NB4 (cell line): ENCODE data around the gene ZSCAN20.

Experiments
- DNase-seq: peaks from one replicate; pipeline ENCODE4 v3.0.0; 2010; ENCODE audit warnings: low read depth
- H3K4me3 ChIP-seq: one replicate; pipeline ENCODE4 v1.5.1; 2011; ENCODE audit warnings: mild to moderate bottlenecking, low read depth, low read length, moderate library complexity
- MYC ChIP-seq: IDR thresholded peaks from 2 replicates; pipeline ENCODE4 v1.6.1; 2011; ENCODE audit warnings: low read depth, low read length
- POLR2A ChIP-seq: IDR thresholded peaks from 2 replicates; pipeline ENCODE4 v1.6.1; 2011; ENCODE audit warnings: mild to moderate bottlenecking; ENCODE audit not compliant: insufficient read length; ENCODE audit errors: extremely low read depth
- TF ChIP-seq, protein P1 (sequence below): IDR thresholded peaks from 2 replicates; pipeline ENCODE4 v1.6.1; 2011; ENCODE audit warnings: low read depth, low read length
- TF ChIP-seq, protein P2 (sequence below): IDR thresholded peaks from one replicate; pipeline ENCODE4 v1.5.1; 2012; ENCODE audit warnings: low read depth, low read length

ZSCAN20 gene

DNA sequence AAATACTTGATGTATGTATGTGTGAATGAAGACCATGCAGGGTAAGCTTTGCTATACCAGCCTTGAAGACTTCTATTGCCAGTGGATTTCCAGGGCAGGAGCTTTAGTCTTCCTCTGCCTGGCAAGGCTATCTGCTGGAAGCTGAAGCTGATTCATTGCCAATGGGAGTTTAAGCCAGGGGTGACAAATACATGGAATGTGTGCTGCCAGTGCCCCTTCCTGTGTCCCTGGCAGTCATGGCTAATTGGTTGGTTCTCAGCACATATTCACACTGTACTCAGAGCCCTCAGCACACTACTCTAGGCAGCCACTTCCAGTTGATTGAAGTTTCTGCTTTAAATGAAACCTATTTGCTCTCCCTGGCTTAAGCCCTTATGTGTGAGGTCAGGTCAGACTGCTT is 1.5 kb downstream of the ZSCAN20 start:
- H3K4me3 ChIP-seq: no peak overlapping the region
- no peak for TF ChIP-seq MYC
- TF ChIP-seq, protein P1, sequence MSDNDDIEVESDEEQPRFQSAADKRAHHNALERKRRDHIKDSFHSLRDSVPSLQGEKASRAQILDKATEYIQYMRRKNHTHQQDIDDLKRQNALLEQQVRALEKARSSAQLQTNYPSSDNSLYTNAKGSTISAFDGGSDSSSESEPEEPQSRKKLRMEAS: no peak
- DNase-seq: no peak

DNA sequence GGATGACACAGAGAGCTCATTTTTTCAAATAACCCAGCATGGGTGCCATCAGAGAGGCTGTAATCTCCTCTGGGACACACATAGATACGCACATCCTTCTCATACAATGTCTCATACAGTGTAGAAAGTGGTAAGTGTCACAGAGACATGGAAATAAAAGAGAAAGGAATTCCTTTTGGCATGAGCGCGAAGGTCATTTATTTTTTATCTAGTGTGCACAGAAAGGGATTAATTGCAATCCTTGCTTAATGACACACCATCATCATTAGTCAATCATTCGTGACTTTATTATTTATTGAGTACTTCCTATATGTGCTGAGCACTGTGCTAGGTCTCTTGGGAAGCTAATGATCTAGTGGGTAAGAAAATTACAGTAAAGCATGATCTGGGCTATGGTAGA is 5.0 kb downstream of the ZSCAN20 start:
- TF ChIP-seq POLR2A: no peak
- TF ChIP-seq, protein P1: no peak
- no peak for TF ChIP-seq MYC
- TF ChIP-seq, protein P2, sequence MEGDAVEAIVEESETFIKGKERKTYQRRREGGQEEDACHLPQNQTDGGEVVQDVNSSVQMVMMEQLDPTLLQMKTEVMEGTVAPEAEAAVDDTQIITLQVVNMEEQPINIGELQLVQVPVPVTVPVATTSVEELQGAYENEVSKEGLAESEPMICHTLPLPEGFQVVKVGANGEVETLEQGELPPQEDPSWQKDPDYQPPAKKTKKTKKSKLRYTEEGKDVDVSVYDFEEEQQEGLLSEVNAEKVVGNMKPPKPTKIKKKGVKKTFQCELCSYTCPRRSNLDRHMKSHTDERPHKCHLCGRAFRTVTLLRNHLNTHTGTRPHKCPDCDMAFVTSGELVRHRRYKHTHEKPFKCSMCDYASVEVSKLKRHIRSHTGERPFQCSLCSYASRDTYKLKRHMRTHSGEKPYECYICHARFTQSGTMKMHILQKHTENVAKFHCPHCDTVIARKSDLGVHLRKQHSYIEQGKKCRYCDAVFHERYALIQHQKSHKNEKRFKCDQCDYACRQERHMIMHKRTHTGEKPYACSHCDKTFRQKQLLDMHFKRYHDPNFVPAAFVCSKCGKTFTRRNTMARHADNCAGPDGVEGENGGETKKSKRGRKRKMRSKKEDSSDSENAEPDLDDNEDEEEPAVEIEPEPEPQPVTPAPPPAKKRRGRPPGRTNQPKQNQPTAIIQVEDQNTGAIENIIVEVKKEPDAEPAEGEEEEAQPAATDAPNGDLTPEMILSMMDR: no peak
- H3K4me3 ChIP-seq: no peak overlapping the region
- no peak for DNase-seq

DNA sequence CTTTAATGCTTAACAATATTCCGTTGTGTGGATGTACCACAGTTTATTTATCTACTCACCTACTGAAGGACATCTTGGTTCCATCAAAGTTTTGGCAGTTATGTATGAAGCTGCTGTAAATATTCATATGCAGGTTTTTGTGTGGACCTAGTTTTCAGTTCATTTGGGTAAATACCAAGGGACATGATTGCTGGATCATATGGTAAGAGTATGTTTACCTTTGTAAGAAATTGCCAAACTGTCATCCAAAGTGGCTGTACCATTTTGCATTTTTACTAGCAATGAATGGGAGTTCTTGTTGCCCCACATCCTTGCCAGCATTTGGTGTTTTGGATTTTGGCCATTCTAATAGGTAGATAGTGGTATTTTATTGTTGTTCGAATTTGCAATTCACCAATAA is 10.0 kb downstream of the ZSCAN20 start:
- no peak overlapping the region for H3K4me3 ChIP-seq
- DNase-seq: no peak
- TF ChIP-seq, protein P2: no peak

DNA sequence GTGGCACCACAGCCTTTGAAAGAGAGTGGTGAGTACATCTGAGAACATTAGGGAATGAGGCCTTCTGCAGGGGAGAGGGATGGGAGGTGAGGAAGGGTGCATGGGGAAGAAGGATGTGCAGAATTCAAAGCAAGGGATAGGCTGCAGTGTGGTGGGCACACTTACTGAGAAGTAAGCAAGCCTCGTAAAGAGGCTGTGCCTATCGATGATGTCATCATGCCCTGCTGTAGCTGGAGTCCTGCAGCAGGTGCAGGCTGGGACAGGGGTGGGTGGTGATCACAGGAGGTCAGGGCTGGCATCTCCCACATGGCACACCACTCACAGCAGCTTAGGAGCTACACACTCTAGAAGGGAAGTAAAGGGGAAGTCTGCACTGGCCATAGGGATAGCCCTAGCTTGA is 16.2 kb downstream of the ZSCAN20 start:
- TF ChIP-seq, protein P1: no peak
- TF ChIP-seq MYC (no peak), POLR2A (no peak)
- TF ChIP-seq, protein P2: no peak
- H3K4me3 ChIP-seq: no peak overlapping the region
- DNase-seq: no peak

DNA sequence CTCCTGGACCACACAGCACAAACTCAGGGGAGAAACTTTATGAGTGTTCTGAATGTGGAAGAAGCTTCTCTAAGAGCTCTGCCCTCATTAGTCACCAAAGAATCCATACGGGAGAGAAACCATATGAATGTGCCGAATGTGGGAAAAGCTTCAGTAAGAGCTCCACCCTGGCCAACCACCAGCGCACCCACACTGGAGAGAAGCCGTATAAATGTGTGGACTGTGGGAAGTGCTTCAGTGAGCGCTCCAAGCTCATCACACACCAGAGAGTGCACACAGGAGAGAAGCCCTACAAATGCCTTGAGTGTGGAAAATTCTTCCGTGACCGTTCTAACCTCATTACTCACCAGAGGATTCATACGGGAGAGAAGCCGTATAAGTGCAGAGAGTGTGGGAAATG is 22.5 kb downstream of the ZSCAN20 start:
- DNase-seq: no peak
- no peak overlapping the region for H3K4me3 ChIP-seq
- TF ChIP-seq, protein P2: no peak
- TF ChIP-seq POLR2A (no peak), MYC (no peak)
- TF ChIP-seq, protein P1: no peak

DNA sequence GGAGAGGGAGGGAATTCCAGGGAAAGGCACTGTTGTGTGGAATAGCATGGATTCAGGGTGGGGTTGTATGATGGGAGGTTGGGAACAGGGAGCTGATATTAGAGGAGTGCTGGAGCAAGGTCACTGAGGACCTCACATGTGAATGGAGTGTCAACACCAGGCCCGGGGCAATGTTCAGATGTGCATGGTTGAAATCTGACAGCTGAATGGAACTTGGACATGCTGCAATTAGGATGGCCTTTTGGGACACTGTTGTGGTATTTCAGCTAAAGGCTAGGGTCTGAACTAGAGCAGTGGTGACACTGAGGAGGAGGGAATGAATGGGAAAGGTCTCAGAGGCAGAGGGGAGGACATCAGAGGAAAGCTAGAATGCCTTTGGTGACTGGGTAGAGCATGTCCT is 25.0 kb downstream of the ZSCAN20 start:
- TF ChIP-seq POLR2A: no peak
- TF ChIP-seq, protein P1: no peak
- TF ChIP-seq MYC: no peak
- no peak overlapping the region for H3K4me3 ChIP-seq
- no peak for DNase-seq

DNA sequence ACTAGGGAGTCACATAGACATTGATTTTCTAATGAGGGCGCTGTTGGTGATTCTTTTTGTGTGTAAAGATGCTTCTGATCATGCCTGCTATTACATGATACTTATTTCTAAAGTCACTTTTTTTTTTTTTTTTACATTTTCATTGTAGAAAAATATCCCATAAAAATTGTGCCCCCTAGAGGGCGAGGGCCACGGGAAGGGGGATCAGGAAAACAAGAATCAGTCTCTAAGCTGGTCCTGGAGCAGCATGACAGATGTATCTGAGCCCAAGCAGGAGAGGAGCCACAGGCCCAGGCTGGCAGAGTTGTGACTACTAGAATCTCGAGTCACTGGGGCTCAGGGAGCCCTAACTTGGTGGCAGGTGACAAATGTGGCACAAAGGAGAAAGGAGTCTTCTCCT is 28.1 kb downstream of the ZSCAN20 start:
- TF ChIP-seq POLR2A (no peak), MYC (no peak)
- TF ChIP-seq, protein P2: no peak
- TF ChIP-seq, protein P1: no peak
- no peak overlapping the region for H3K4me3 ChIP-seq
- no peak for DNase-seq
